K562 (cell line): ENCODE measurements around the gene TRIOBP. TPM values are rescaled to one million over a fixed set of nuclear protein-coding genes. Genes with fewer than 3 reads are reported as not detected.

Source experiments
- ATAC-seq: fragments of 200-7000 bp; cut with Tn5 transposase; 3 replicates; pipeline ENCODE4 v1.9.1; 2020; ENCODE audit warnings: moderate library complexity
- BruUV-seq: library from RNA; stranded (reverse); fragments of 400-500 nt; replicated peaks from 2 replicates; lab custom pipeline; 2021; lab: Mats Ljungman, UMichigan
- CTCF ChIA-PET: fragments of 300-600 bp; formaldehyde crosslinking; extraction: SDS; loops from one replicate; lab custom pipeline; 2021; ENCODE audit warnings: low intra/inter-chr PET ratio; lab: Yijun Ruan, JAX
- POLR2A ChIA-PET: fragments of 300-600, 350-650 bp; sonication (Branson Sonifier 250); formaldehyde crosslinking; extraction: SDS; loops from one replicate; lab custom pipeline; 2021; ENCODE audit warnings: antibody characterized with exemption, inconsistent platforms; lab: Yijun Ruan, JAX
- DNase-seq, 4 experiments: peaks; one replicate each; pipeline versions ENCODE4 v3.0.0 to v3.0.0-alpha.2; 2011 to 2018; ENCODE audit warnings: low spot score in 3 of 4, mixed read lengths in 3 of 4; ENCODE audit errors: extremely low read depth in 1 of 4
- FAIRE-seq: peaks from 2 replicates; lab custom pipeline; 2011; peaks lifted over from hg19 to GRCh38; lab: Jason Lieb, UNC
- H2AFZ ChIP-seq: 2 replicates; pipeline ENCODE4 v1.6.0; 2011; ENCODE audit warnings: low read depth, low read length, control low read depth, inconsistent platforms
- H3K27ac ChIP-seq: fragments of 200-600 bp; 3 replicates; pipeline ENCODE4 v1.8.0; 2011; ENCODE audit warnings: low read depth, mild to moderate bottlenecking, control low read depth, inconsistent platforms, low read length, moderate library complexity, mixed read lengths; ENCODE audit errors: extremely low read depth
- H3K27me3 ChIP-seq, 2 experiments: fragments of 300-600 bp in 1 of 2; 2 replicates in 1 of 2; 3 replicates in 1 of 2; pipeline versions ENCODE4 v1.6.0 to v1.8.0; 2011; ENCODE audit warnings: inconsistent platforms in 2 of 2, low read length in 2 of 2, mild to moderate bottlenecking in 1 of 2, mixed read lengths in 1 of 2, moderate library complexity in 1 of 2; ENCODE audit not compliant: control insufficient read depth in 2 of 2, insufficient read depth in 2 of 2
- H3K36me3 ChIP-seq: fragments of 300-600 bp; 3 replicates; pipeline ENCODE4 v1.8.0; 2011; ENCODE audit warnings: mild to moderate bottlenecking, low read length, inconsistent platforms; ENCODE audit not compliant: control insufficient read depth, insufficient read depth
- H3K4me1 ChIP-seq, 2 experiments: fragments of 200-600 bp in 1 of 2; replicated peaks in 1 of 2; 2 replicates in 1 of 2; 3 replicates in 1 of 2; pipeline versions ENCODE4 v1.5.1 to v1.8.0; 2011; ENCODE audit warnings: inconsistent platforms in 2 of 2, low read length in 2 of 2, mild to moderate bottlenecking in 1 of 2, mixed read lengths in 1 of 2, moderate library complexity in 1 of 2; ENCODE audit not compliant: control insufficient read depth in 2 of 2, insufficient read depth in 2 of 2
- H3K4me2 ChIP-seq: 2 replicates; pipeline ENCODE4 v1.6.1; 2011; ENCODE audit warnings: low read length, control low read depth, inconsistent platforms, mixed read lengths; ENCODE audit not compliant: insufficient read depth
- H3K4me3 ChIP-seq: fragments of 200-600 bp; sonication (generic), shearing (Covaris generic); 2 replicates; pipeline ENCODE4 v1.5.1; 2016; ENCODE audit warnings: control low read depth, inconsistent platforms
- H3K79me2 ChIP-seq: fragments of 200-600 bp; 3 replicates; pipeline ENCODE4 v1.8.0; 2011; ENCODE audit warnings: low read length, inconsistent platforms; ENCODE audit not compliant: control insufficient read depth, insufficient read depth
- H3K9ac ChIP-seq, 2 experiments: 2 replicates each; pipeline versions ENCODE4 v1.6.0 to v1.6.1; 2011; ENCODE audit warnings: low read depth in 2 of 2, low read length in 2 of 2, control low read depth in 1 of 2, inconsistent platforms in 1 of 2, mild to moderate bottlenecking in 1 of 2, mixed read lengths in 1 of 2; ENCODE audit not compliant: insufficient read depth in 1 of 2
- H3K9me1 ChIP-seq: one replicate; pipeline ENCODE4 v1.6.0; 2011; ENCODE audit warnings: inconsistent platforms, mild to moderate bottlenecking, low read length, moderate library complexity; ENCODE audit not compliant: control insufficient read depth, insufficient read depth
- H3K9me3 ChIP-seq: replicated peaks from 2 replicates; pipeline ENCODE4 v1.5.1; 2011; ENCODE audit warnings: low read depth, low read length, inconsistent platforms; ENCODE audit not compliant: control insufficient read depth, insufficient read depth
- H4K20me1 ChIP-seq: replicated peaks from 2 replicates; pipeline ENCODE4 v1.6.1; 2011; ENCODE audit warnings: low read length, inconsistent platforms, mixed read lengths; ENCODE audit not compliant: control insufficient read depth, insufficient read depth
- CAMTA2 ChIP-seq: fragments of 250-450 bp; sonication (Bioruptor Pico); conservative IDR thresholded peaks from 2 replicates; pipeline ENCODE4 v1.5.1; 2022
- ESRRA ChIP-seq: fragments of 450-650 bp; IDR thresholded peaks from 2 replicates; pipeline ENCODE4 v1.6.1; 2014; ENCODE audit warnings: low read depth, mild to moderate bottlenecking, moderate library complexity, borderline replicate concordance
- ETV5 ChIP-seq: sonication (generic); formaldehyde crosslinking; IDR thresholded peaks from 2 replicates; pipeline ENCODE4 v1.4.0; 2020; ENCODE audit warnings: low read depth, mild to moderate bottlenecking, missing genetic modification reagents
- EWSR1 ChIP-seq: fragments of 450-650 bp; IDR thresholded peaks from 2 replicates; pipeline ENCODE4 v1.6.1; 2018; ENCODE audit warnings: borderline replicate concordance, mild to moderate bottlenecking, low read depth, moderate library complexity; ENCODE audit not compliant: partially characterized antibody
- GTF2E2 ChIP-seq: fragments of 200-800 bp; sonication (Bioruptor generic); IDR thresholded peaks from 2 replicates; pipeline ENCODE4 v1.6.1; 2016; ENCODE audit warnings: missing genetic modification characterization, missing compliant biosample characterization
- KDM1A ChIP-seq, 2 experiments: fragments of 450-650 bp; IDR thresholded peaks; 2 replicates each; pipeline ENCODE4 v1.6.1; 2016; ENCODE audit warnings: mild to moderate bottlenecking in 2 of 2
- PCBP1 ChIP-seq: fragments of 200-400 bp; formaldehyde crosslinking; IDR thresholded peaks from 2 replicates; pipeline ENCODE4 v1.6.1; 2018; ENCODE audit warnings: mild to moderate bottlenecking, low read depth, low read length; ENCODE audit not compliant: poor library complexity, severe bottlenecking
- PHF8 ChIP-seq: fragments of 200-600 bp; sonication (generic); IDR thresholded peaks from 2 replicates; pipeline ENCODE4 v1.6.1; 2012; ENCODE audit warnings: mixed run types, mild to moderate bottlenecking, inconsistent platforms, low read length, moderate library complexity, borderline replicate concordance
- RBM34 ChIP-seq: fragments of 200-400 bp; formaldehyde crosslinking; IDR thresholded peaks from 2 replicates; pipeline ENCODE4 v1.6.1; 2018; ENCODE audit warnings: low read length, borderline replicate concordance; ENCODE audit not compliant: insufficient read depth
- SNIP1 ChIP-seq: fragments of 450-650 bp; IDR thresholded peaks from 2 replicates; pipeline ENCODE4 v1.7.1; 2017; ENCODE audit warnings: low read depth, mild to moderate bottlenecking
- WGBS: fragments of 100-300 bp; shearing (Covaris generic); methylation state at CpG from one replicate; pipeline ENCODE4 v1.1.6; 2016; ENCODE audit warnings: low coverage, mixed read lengths; ENCODE audit not compliant: insufficient coverage; ENCODE audit errors: missing lambda C conversion rate; 5-methylcytosine and 5-hydroxymethylcytosine counted together
- in situ Hi-C: fragments of 300-500 bp; cut with MboI; formaldehyde crosslinking; loops from 4 replicates; pipeline ENCODE4 v1.15.0; 2018; ENCODE audit warnings: inconsistent platforms, mixed read lengths
- intact Hi-C: fragments of 100-400 bp; cut with micrococcal nuclease; formaldehyde crosslinking; loops from 2 replicates; pipeline ENCODE4 v1.14.2; 2022
- polyA plus RNA-seq, 8 experiments: library from polyadenylated mRNA; depleted of rRNA in 4 of 8; stranded (reverse) in 5 of 8; unstranded in 3 of 8; fragments of >200 nt; fragmentation: Nextera tagmentation in 2 of 8; fragmentation: Illumina TruSeq in 1 of 8; extraction: Ambion mirVana in 2 of 8; extraction: Trizol in 1 of 8; gene quantifications; 2 replicates each; pipeline versions ENCODE4 v1.2.1 to v1.2.3, GENCODE V29; 2011 to 2014; ENCODE audit warnings: inconsistent platforms in 1 of 8, missing spikeins in 1 of 8
- total RNA-seq, 7 experiments: library from RNA; depleted of rRNA in 6 of 7; stranded (reverse); fragments of >200 nt in 6 of 7; fragmentation: Illumina TruSeq in 2 of 7; extraction: Trizol in 2 of 7; gene quantifications; 2 replicates each; pipeline versions ENCODE4 v1.2.1 to v1.2.3, GENCODE V29; 2011 to 2021; ENCODE audit warnings: low replicate concordance in 1 of 7

The TRIOBP gene
- total and polyA plus RNA-seq, 9 of the 15 experiments (the other 6 are each of a cell fraction or from before 2014, with no cell fraction given) = 0.24 to 13.8 (median 5.5) TPM

- peak; percentile 57; the same call in 1 of the 2 replicates for TF ChIP-seq PHF8
- TF ChIP-seq EWSR1 = no peak
Measured at GRCh38 chr22:37746366-37747079, 49.7 kb downstream of the TRIOBP start (continued).

GRCh38 chr22:37747080-37747714 is 50.3 kb downstream of the TRIOBP start:
- H3K27ac ChIP-seq = peak overlapping the region; percentile 87; the same call in 2 of the 3 replicates
- 24% methylated on average over 7 of the region's 16 CpGs for WGBS
- POLR2A ChIA-PET = interaction anchor here (0.6 to 1.0 kb wide), 4 partner anchors 17 to 60 kb away, joined by 3 to 5 read pairs (median 3); no protein-coding TSS in a partner anchor
- no peaks in the 10 kb centered on the region; the same call in 1 of the 2 replicates for H4K20me1 ChIP-seq
- H3K9me1 ChIP-seq = no peaks in the 10 kb centered on the region
- CTCF ChIA-PET = no interaction called here
- 0 out of 2 replicates have a peak overlapping the region, but pooled peaks have one; percentile 72 for H2AFZ ChIP-seq
- ATAC-seq (peak; percentile 31), DNase-seq (peak in 3 of 4 experiments; percentile 27 to 41 (median 40)), FAIRE-seq (peak; percentile 67)
- peaks cover 21% of the 10 kb centered on the region for H3K79me2 ChIP-seq
- intact Hi-C loops (no loop called here), in situ Hi-C loops (no loop called here)
- H3K4me3 ChIP-seq = peak overlapping the region; percentile 73
- H3K4me1 ChIP-seq = peaks cover 18 to 65% of the 10 kb centered on the region in 2 experiments
- TF ChIP-seq ESRRA (0 out of 2 replicates have a peak, but pooled peaks have one; percentile 15), RBM34 (no peak), PCBP1 (no peak), GTF2E2 (tag) (no peak), KDM1A (IDR thresholded peaks at IDR 0.05) (peak in 1 of 2 experiments; percentile 28; a peak in 1 of 4 replicates), SNIP1 (no peak), CAMTA2 (CRISPR knock-in tag) (no peak), ETV5 (CRISPR knock-in tag) (no peak)
- H3K36me3 ChIP-seq = no peaks in the 10 kb centered on the region
- peak overlapping the region; percentile 84 for H3K4me2 ChIP-seq
- H3K9ac ChIP-seq = peak overlapping the region; percentile 90 to 97
- no TSS peak for BruUV-seq
- no peaks in the 10 kb centered on the region for H3K9me3 ChIP-seq
- H3K27me3 ChIP-seq = no peaks in the 10 kb centered on the region
